GM12875 (cell line): Measurements from ENCODE around the gene PRR19.
A peak's percentile ranks its signal among the peaks of the same experiment; 100 is the strongest.

Experiments used
- H3K4me3 ChIP-seq: one replicate; pipeline ENCODE4 v1.5.1; 2011; ENCODE audit warnings: low read depth, low read length, control low read depth
- TF ChIP-seq, protein P1 (sequence below): IDR thresholded peaks from 2 replicates; pipeline ENCODE4 v1.5.1; 2011; ENCODE audit warnings: low read depth, mild to moderate bottlenecking, control low read depth, inconsistent platforms, low read length, moderate library complexity, borderline replicate concordance; ENCODE audit not compliant: insufficient read depth

The PRR19 gene

DNA sequence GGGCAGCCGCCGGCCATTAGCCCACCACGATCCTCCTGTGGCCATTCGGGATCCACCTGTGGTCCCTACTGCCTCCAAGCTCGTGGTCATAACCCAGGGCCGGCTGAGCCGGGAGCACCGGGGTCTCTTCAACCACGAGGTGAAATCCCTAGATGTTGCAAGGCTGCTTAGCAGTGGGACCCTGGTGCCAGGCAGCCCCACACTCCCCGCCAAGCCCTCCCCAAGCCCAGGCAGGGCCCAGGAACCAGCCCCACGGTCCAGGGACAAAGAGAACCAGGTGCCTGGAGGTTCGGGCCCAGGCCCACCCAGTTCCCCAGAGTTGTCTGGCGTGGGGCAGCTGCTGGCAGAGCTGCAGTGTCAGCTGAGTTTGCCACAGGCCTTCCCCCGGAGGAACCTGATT is 7.8 kb downstream of the PRR19 start:
- no peak overlapping the region for H3K4me3 ChIP-seq
- TF ChIP-seq, protein P1, sequence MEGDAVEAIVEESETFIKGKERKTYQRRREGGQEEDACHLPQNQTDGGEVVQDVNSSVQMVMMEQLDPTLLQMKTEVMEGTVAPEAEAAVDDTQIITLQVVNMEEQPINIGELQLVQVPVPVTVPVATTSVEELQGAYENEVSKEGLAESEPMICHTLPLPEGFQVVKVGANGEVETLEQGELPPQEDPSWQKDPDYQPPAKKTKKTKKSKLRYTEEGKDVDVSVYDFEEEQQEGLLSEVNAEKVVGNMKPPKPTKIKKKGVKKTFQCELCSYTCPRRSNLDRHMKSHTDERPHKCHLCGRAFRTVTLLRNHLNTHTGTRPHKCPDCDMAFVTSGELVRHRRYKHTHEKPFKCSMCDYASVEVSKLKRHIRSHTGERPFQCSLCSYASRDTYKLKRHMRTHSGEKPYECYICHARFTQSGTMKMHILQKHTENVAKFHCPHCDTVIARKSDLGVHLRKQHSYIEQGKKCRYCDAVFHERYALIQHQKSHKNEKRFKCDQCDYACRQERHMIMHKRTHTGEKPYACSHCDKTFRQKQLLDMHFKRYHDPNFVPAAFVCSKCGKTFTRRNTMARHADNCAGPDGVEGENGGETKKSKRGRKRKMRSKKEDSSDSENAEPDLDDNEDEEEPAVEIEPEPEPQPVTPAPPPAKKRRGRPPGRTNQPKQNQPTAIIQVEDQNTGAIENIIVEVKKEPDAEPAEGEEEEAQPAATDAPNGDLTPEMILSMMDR, result no peak

DNA sequence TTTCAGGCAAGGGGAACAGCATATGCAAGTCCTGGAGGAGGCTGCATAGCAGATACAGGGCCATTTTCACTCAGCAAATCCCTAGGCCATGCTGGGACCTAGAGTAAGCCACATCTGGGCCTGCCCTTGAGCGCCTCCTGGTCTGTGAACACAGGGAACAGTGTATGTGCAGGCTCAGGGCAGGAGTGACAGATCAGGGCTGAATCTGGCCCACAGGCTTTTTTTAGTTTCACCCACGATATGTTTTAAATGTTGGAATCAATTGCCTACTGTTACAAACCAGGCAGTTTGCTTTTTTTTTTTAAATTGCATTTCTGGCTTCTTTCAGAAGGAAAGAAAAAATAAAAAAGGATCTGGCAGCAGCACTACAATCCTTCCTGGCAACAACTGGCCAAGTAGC is 9.7 kb downstream of the PRR19 start:
- no peak overlapping the region for H3K4me3 ChIP-seq
- TF ChIP-seq, protein P1, result 0 out of 2 replicates have a peak, but pooled peaks have one; percentile 24

DNA sequence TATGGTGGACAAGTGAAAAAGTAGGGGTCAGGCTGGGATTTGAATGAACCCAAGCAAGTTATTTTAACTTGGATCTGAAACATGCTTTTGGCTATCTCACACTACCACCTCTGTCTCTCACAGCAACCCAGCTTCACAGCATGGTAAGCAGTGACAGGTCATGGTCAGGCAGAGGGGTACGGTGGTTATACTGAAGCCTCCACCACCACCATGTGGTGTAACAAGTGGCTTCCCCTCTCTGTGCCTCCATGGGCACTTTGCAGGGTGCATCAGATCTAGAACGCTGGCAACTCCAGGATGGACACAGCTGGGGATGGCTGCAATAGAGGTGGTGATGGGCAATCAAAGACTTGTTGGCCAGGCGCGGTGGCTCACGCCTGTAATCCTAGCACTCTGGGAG is 10.4 kb downstream of the PRR19 start:
- TF ChIP-seq, protein P1, result no peak

DNA sequence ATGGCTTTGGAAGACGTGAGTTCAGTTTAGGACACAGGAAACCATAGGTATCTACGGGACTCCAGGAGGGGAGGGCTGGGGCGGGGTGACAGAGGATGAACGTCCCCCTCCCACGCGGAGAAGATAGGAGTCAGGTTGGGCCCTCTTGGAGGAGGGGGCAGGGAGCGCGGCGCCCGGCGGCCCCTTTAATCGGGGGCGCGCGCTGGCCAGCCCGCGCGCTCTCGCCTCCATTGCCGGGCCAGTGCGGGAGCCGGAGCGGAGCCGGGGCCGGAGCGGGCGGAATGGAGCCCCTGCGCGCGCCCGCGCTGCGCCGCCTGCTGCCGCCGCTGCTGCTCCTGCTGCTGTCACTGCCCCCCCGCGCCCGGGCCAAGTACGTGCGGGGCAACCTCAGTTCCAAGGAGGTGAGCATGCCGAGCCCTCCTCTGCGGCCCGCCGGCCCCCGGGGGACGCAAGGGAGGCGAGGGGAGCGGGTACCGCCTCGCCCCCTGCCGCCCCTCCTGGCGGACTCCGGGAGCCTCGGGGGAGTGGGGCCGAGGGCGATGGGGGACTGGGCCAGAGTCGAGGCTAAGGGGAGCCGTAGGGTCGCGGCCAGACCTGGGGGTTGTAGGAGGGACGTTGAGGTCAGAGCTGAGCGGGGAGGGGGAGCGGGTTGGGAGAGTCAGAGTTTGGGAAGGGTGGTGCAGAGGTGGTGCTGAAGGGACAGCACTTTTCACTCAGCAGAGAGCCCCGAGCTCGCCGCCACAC is 11.3 kb downstream of the PRR19 start, which contains the start of gene TMEM145:
Gene TMEM145 (plus strand): TSS at position 214 of the 744 bp plus-strand sequence. CDS start 68 bp downstream, at position 282.
- TF ChIP-seq, protein P1, result 0 out of 2 replicates have a peak, but pooled peaks have one; percentile 5
- peak within 1 kb of the TSS; percentile 36 for H3K4me3 ChIP-seq

More for the DNA sequence above, 10.4 kb downstream of the PRR19 start:
- H3K4me3 ChIP-seq, result no peak overlapping the region

DNA sequence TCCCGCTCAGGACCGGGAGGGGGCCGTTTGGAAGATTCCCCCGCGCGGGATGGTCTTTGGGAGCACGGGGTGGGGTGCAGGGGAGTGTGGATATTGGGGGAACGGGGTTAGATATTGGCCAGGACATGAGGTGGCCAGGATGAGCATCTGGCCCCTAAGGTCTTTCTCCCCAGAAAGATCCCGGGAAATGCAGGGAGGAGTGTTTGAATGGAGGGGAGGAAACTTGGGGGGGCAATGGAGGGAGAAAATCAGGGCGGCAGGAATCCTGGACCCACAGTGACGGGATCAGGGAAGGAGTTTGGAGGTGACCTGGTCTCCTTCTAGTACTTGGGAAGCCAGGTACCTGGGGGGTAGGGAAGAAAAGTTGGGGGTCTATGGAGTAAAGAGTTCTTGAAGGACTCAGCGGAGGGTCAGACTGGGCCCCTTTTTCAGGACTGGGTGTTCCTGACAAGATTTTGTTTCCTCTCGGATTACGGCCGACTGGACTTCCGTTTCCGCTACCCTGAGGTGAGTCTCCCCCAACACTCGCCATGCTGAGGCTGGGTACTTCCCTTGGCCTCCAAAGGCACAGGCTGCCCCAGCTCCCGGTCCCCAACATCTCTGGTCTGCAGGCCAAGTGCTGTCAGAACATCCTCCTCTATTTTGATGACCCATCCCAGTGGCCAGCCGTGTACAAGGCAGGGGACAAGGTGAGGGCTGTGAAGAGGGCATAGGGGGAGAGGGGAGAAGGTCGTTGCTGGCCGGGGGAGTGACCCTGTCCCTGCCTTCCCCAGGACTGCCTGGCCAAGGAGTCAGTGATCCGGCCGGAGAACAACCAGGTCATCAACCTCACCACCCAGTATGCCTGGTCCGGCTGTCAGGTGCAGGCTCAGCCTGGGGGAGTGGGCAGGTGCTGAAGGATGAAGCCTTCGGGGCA is 12.2 kb downstream of the PRR19 start:
- TF ChIP-seq, protein P1, result no peak
- no peak overlapping the region for H3K4me3 ChIP-seq

DNA sequence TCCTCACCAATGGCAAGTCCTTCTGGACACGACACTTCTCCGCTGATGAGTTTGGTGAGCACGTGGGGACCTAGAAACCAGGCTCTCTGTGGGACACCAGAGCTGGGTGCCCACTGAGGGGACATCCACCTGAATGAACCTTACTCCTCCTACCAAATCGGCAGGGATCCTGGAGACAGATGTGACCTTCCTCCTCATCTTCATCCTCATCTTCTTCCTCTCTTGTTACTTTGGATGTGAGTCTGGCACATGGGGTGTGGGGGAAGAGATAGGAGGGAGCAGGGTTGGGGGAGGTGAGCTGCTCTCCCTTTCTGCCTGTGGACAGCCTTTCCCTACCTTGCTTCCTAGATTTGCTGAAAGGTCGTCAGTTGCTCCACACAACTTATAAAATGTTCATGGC is 13.1 kb downstream of the PRR19 start:
- no peak overlapping the region for H3K4me3 ChIP-seq
- TF ChIP-seq, protein P1, result no peak
